BE2C (cell line): ENCODE results near the gene CCDC187.

ENCODE experiments used
- DNase-seq: peaks from one replicate; pipeline ENCODE4 v3.0.0-alpha.2; 2020
- H3K27me3 ChIP-seq: fragments of 250-450 bp; sonication (Bioruptor Pico); 2 replicates; pipeline ENCODE4 v1.5.1; 2020; ENCODE audit warnings: mild to moderate bottlenecking
- H3K36me3 ChIP-seq: fragments of 250-450 bp; sonication (Bioruptor Pico); 2 replicates; pipeline ENCODE4 v1.5.1; 2020; ENCODE audit warnings: mild to moderate bottlenecking
- H3K4me1 ChIP-seq: fragments of 250-450 bp; sonication (Bioruptor Pico); 2 replicates; pipeline ENCODE4 v1.5.1; 2020
- H3K4me3 ChIP-seq: 2 replicates; pipeline ENCODE4 v1.5.1; 2011; ENCODE audit warnings: low read depth, low read length
- H3K9me3 ChIP-seq: fragments of 250-450 bp; sonication (Bioruptor Pico); 2 replicates; pipeline ENCODE4 v1.5.1; 2020
- TF ChIP-seq, protein P1 (sequence below): IDR thresholded peaks from 2 replicates; pipeline ENCODE4 v1.5.1; 2012; ENCODE audit warnings: mild to moderate bottlenecking, low read depth, low read length

Gene CCDC187

DNA sequence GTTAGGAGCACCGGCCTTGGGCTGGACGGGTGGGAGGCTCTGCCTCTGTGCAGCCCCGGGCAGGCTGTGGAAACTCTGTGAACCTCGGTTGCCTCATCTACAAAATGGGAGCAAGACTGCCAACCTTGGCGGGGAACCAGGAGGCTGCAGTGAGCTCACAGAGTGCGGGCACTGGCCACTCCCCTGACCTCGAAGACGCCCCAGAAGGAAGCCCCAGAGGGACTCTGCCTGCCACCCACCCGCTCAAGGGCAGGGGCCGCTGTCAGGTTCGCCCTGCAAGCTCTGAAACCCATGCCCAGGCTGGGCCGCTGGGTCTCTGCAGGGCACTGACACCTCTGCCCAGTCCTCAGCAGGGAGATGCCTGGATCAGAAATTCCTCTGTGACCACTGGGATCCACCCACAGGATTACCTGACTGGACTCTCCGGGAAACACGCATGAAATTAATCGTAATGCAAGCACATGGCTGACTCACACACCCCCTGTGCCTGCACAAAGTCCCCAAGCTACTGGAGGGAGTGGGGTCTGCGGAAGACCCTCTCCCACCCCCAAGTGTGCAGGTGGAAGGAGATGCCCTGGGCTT is 7.4 kb downstream of the CCDC187 start:
- H3K36me3 ChIP-seq = no peaks in the 10 kb centered on the region
- DNase-seq = no peak
- 0 out of 2 replicates have a peak, but pooled peaks cover 3% of the 10 kb centered on the region for H3K4me1 ChIP-seq
- TF ChIP-seq, protein P1, sequence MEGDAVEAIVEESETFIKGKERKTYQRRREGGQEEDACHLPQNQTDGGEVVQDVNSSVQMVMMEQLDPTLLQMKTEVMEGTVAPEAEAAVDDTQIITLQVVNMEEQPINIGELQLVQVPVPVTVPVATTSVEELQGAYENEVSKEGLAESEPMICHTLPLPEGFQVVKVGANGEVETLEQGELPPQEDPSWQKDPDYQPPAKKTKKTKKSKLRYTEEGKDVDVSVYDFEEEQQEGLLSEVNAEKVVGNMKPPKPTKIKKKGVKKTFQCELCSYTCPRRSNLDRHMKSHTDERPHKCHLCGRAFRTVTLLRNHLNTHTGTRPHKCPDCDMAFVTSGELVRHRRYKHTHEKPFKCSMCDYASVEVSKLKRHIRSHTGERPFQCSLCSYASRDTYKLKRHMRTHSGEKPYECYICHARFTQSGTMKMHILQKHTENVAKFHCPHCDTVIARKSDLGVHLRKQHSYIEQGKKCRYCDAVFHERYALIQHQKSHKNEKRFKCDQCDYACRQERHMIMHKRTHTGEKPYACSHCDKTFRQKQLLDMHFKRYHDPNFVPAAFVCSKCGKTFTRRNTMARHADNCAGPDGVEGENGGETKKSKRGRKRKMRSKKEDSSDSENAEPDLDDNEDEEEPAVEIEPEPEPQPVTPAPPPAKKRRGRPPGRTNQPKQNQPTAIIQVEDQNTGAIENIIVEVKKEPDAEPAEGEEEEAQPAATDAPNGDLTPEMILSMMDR = no peak
- no peak overlapping the region for H3K4me3 ChIP-seq
- no peaks in the 10 kb centered on the region for H3K27me3 ChIP-seq
- no peaks in the 10 kb centered on the region for H3K9me3 ChIP-seq

DNA sequence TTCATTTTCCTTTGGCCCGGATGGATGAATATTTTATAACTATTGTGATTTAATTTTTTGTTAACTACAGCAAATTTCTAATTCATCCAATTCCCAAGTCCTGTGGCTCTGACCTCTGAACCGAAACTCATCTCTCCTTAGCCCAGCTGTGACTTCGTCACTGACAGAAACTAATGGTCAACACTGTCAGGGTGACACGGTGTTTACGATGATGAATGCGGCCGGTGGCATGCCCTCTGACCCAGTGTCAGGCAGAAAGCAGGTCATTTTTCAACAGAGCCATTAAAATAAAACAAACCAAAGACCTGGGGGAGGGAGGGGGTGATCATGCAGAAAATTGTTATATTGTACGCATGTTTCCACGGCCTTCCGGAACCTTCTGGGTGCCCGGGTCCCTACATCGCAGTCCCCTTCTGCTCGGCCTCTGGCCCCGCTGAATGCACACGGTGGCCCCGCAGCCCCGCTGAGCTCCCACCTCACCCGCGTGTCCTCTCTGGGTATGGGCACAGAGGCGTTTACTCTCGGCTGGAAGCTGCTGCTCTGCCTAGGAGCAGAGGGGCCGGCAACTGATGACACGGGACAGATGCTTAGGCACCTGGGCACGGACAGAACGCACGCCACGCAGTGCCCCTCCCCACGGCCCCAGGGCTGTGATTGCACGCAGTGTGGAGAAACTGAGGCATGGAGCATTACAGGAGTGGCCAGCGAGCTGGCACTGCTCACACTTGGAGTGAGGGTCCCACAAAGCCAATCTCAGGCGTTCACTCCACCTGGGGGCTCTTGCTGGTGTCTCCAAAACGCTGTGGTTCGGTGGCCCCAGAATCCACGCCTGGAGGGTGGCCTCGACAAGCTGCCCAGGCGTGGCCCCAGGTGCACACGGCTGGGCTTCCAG is 8.1 kb downstream of the CCDC187 start:
- H3K4me1 ChIP-seq = 0 out of 2 replicates have a peak, but pooled peaks cover 3% of the 10 kb centered on the region
- no peaks in the 10 kb centered on the region for H3K36me3 ChIP-seq
- TF ChIP-seq, protein P1 = no peak
- H3K4me3 ChIP-seq = no peak overlapping the region
- no peaks in the 10 kb centered on the region for H3K9me3 ChIP-seq
- no peaks in the 10 kb centered on the region for H3K27me3 ChIP-seq
- no peak for DNase-seq

DNA sequence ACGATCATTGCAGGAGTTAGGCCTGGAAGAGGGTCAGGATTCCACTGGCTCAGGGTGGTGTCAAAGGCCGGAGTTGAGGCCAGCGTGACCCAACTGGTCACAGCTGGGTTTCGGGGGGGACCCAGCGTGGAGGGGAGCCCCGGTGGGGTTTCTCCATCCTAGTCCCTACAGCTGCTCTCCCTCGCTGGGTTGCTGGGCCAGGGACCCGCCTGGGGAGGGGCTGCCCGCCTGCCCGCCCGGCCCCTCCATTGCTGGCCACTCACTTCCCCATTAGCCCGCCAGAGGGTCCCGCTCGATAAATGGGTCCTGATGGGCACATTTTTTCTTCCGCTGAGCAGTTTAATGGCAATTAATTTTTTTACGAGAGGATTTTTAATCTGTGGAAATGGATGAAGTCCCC is 8.8 kb downstream of the CCDC187 start:
- Histone ChIP-seq H3K9me3 (no peaks in the 10 kb centered on the region), H3K36me3 (no peaks in the 10 kb centered on the region), H3K27me3 (no peaks in the 10 kb centered on the region), H3K4me3 (no peak overlapping the region), H3K4me1 (0 out of 2 replicates have a peak, but pooled peaks cover 3% of the 10 kb centered on the region)
- TF ChIP-seq, protein P1 = no peak
- peak; percentile 4 for DNase-seq

DNA sequence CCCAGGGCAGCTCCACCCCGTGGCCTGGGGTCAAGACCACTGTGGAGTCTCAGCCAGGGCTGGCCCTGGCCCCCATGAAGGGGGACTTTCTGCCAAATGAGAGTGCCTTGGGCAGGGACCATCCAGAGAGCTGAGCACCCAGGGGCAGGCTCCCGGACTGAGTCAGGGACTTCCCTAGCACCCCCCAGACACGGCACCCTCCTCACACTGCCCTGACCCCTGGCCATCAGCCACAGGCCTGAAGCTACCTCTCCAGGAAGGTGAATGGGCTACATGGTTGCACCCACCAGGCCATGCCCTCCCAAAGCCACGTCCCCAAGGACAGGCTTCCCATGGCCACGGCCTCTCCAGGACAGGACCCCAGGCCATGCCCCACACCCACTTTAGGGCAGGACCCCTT is 9.5 kb downstream of the CCDC187 start:
- H3K4me3 ChIP-seq = no peak overlapping the region
- no peaks in the 10 kb centered on the region for H3K27me3 ChIP-seq
- no peaks in the 10 kb centered on the region for H3K36me3 ChIP-seq
- TF ChIP-seq, protein P1 = no peak
- DNase-seq = peak; percentile 6
- H3K4me1 ChIP-seq = no peaks in the 10 kb centered on the region
- no peaks in the 10 kb centered on the region for H3K9me3 ChIP-seq

DNA sequence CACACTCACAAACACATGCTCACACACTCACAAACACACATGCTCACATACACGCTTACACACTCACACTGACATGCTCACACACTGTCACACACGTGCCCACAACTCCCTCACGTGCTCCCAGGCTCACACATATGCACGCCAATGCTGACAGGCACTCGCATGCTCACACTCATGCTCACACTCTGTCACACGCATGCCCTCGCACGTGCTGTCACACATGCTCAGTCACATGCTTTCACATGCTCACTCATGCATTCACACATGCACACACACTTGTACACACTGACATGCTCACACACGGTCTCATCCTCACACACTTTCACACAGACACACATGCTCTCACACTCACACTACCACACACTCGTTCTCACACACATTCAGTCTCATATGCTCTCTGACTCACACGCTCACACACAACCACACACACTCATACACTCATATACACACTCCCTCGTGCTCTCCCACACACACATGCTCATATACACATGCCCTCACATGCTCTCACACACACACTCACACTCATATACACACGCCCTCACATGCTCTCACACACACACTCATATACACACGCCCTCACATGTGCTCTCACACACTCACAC is 10.3 kb downstream of the CCDC187 start:
- H3K4me3 ChIP-seq = no peak overlapping the region
- H3K4me1 ChIP-seq = peaks cover 3% of the 10 kb centered on the region
- no peaks in the 10 kb centered on the region for H3K36me3 ChIP-seq
- TF ChIP-seq, protein P1 = no peak
- no peaks in the 10 kb centered on the region for H3K27me3 ChIP-seq
- no peak for DNase-seq
- no peaks in the 10 kb centered on the region for H3K9me3 ChIP-seq
